GM21737 (cell line): ENCODE data around the gene SURF4.
A peak's percentile ranks its signal among the peaks of the same experiment; 100 is the strongest.

Experiments
- ATAC-seq: cut with Tn5 transposase; IDR thresholded peaks from one replicate; pipeline ENCODE4 v1.9.1; 2021; ENCODE audit warnings: mild to moderate bottlenecking, moderate library complexity; ENCODE audit not compliant: unreplicated experiment

The SURF4 gene

GRCh38 chr9:133375116-133375723 is 640 bp downstream of the SURF4 start:
- peak; percentile 3 for ATAC-seq

- no peak for ATAC-seq
Observed at GRCh38 chr9:133374612-133375115, 1.2 kb downstream of the SURF4 start.

- ATAC-seq, result no peak
Observed at GRCh38 chr9:133372144-133372543, 3.7 kb downstream of the SURF4 start.

GRCh38 chr9:133371261-133371711 is 4.6 kb downstream of the SURF4 start:
- ATAC-seq, result no peak

- ATAC-seq, result no peak
Observed at GRCh38 chr9:133370685-133371084, 5.2 kb downstream of the SURF4 start.

GRCh38 chr9:133369933-133370332 is 5.9 kb downstream of the SURF4 start:
- no peak for ATAC-seq

GRCh38 chr9:133369422-133369821 is 6.4 kb downstream of the SURF4 start:
- ATAC-seq, result no peak

- ATAC-seq, result no peak
Observed at GRCh38 chr9:133368249-133368881, 7.5 kb downstream of the SURF4 start.

GRCh38 chr9:133367778-133368177 is 8.1 kb downstream of the SURF4 start:
- ATAC-seq, result no peak

- ATAC-seq, result no peak
Observed at GRCh38 chr9:133367221-133367620, 8.6 kb downstream of the SURF4 start.

GRCh38 chr9:133366435-133366834 is 9.4 kb downstream of the SURF4 start:
- ATAC-seq, result no peak

- no peak for ATAC-seq
Observed at GRCh38 chr9:133362359-133363044, 13.4 kb downstream of the SURF4 start.

- ATAC-seq, result no peak
Observed at GRCh38 chr9:133361507-133362092, 14.3 kb downstream of the SURF4 start.

GRCh38 chr9:133360400-133361393 is 15.2 kb downstream of the SURF4 start:
- ATAC-seq, result no peak

- ATAC-seq, result no peak
Observed at GRCh38 chr9:133359399-133360175, 16.3 kb downstream of the SURF4 start.

GRCh38 chr9:133357656-133358055 is 18.2 kb downstream of the SURF4 start:
- no peak for ATAC-seq

GRCh38 chr9:133356391-133357091 is 19.3 kb downstream of the SURF4 start, which contains the start of the genes SURF1 and SURF2:
SURF1 (minus strand) TSS chr9:133356487; CDS start chr9:133356453, 34 bp downstream.
SURF2 (plus strand) TSS chr9:133356550; CDS start chr9:133356593, 43 bp downstream.
- ATAC-seq, result peak; percentile 56

- peak; percentile 9 for ATAC-seq
Observed at GRCh38 chr9:133355881-133356357, 19.9 kb downstream of the SURF4 start.

GRCh38 chr9:133354766-133355165 is 21.1 kb downstream of the SURF4 start:
- no peak for ATAC-seq
